NB4 (cell line): ENCODE measurements around the gene SMCO2.
A peak's percentile ranks its signal among the peaks of the same experiment; 100 is the strongest.

Experiments
- DNase-seq: peaks from one replicate; pipeline ENCODE4 v3.0.0; 2010; ENCODE audit warnings: low read depth
- H3K4me3 ChIP-seq: one replicate; pipeline ENCODE4 v1.5.1; 2011; ENCODE audit warnings: mild to moderate bottlenecking, low read depth, low read length, moderate library complexity
- MAX ChIP-seq: IDR thresholded peaks from 2 replicates; pipeline ENCODE4 v1.6.1; 2011; ENCODE audit warnings: low read depth, low read length
- MYC ChIP-seq: IDR thresholded peaks from 2 replicates; pipeline ENCODE4 v1.6.1; 2011; ENCODE audit warnings: low read depth, low read length
- POLR2A ChIP-seq: IDR thresholded peaks from 2 replicates; pipeline ENCODE4 v1.6.1; 2011; ENCODE audit warnings: mild to moderate bottlenecking; ENCODE audit not compliant: insufficient read length; ENCODE audit errors: extremely low read depth
- TF ChIP-seq, protein P1 (sequence below): IDR thresholded peaks from one replicate; pipeline ENCODE4 v1.5.1; 2012; ENCODE audit warnings: low read depth, low read length

SMCO2 gene

DNA sequence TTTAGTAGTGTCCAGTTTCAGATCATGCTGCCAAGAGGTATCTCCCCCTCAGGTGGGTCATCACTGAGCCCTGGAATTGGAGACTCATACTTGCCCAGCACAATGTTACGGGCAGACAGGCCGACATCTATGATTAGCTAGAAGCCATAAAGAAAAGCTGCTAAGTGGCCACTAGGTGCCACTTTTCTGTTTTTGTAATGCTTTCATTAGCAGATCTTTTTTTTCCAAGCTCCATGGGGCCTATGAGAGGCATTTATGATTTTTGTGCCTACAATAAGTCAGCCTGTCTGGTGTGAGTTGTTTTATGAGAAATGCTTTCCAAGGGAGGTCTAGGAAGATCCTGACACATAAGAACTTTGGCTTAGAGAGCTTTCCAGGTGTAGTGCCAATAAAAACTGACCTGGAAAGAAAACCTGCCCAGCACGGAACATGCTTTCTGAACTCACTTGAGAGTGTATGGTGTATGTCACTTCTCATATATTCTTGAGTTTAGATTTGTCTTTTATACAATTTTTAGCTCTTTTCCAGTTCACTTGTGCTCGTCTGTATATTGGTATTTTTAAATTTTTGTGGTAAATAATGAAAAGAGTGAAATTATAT, 21.8 kb upstream of the SMCO2 start:
- H3K4me3 ChIP-seq, result no peak overlapping the region
- no peak for TF ChIP-seq MYC
- TF ChIP-seq, protein P1, sequence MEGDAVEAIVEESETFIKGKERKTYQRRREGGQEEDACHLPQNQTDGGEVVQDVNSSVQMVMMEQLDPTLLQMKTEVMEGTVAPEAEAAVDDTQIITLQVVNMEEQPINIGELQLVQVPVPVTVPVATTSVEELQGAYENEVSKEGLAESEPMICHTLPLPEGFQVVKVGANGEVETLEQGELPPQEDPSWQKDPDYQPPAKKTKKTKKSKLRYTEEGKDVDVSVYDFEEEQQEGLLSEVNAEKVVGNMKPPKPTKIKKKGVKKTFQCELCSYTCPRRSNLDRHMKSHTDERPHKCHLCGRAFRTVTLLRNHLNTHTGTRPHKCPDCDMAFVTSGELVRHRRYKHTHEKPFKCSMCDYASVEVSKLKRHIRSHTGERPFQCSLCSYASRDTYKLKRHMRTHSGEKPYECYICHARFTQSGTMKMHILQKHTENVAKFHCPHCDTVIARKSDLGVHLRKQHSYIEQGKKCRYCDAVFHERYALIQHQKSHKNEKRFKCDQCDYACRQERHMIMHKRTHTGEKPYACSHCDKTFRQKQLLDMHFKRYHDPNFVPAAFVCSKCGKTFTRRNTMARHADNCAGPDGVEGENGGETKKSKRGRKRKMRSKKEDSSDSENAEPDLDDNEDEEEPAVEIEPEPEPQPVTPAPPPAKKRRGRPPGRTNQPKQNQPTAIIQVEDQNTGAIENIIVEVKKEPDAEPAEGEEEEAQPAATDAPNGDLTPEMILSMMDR, result peak; percentile 84
- no peak for TF ChIP-seq POLR2A
- TF ChIP-seq MAX, result no peak
- DNase-seq, result peak; percentile 75

- DNase-seq, result no peak
- no peak overlapping the region for H3K4me3 ChIP-seq
- no peak for TF ChIP-seq MAX
- TF ChIP-seq POLR2A, result no peak
- TF ChIP-seq, protein P1, result no peak
- TF ChIP-seq MYC, result no peak
Observed at GRCh38 chr12:27425306-27425705, 21.2 kb upstream of the SMCO2 start.

DNA sequence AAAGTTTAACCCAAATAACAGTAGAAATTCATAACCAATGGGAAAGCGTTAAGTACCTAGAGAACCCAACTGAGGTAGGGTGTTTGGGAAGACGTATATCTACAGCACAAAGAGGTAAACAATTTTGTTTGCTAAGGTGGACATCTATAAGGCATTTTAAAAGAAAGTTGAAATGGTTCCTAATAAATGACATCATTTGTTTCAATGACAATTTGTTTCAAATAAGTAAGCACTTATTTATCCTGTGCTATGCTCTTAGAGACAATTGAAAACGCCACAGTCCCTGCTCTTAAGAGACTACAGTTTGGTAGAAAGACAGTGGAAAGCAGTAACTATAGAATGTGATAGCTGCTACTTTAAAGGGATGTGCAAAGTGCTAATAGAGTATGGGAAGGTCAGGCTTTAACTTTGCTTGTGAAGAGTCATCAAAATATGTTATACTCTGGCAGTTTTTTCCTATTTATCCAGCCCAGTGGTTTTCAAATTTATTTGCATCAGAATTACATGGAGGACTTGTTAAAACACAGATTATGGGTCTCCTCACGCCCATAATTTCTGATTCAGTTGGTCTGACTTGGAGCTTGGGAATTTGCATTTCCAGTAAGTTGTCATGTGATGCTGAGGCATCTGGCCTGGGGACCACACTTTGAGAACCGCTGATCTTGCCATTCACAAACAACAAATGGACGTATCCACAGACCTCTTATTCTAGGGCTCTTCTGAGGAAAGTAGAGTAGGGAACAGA, 19.6 kb upstream of the SMCO2 start:
- no peak for DNase-seq
- TF ChIP-seq MYC, result no peak
- no peak for TF ChIP-seq MAX
- TF ChIP-seq, protein P1, result no peak
- TF ChIP-seq POLR2A, result no peak
- no peak overlapping the region for H3K4me3 ChIP-seq

- H3K4me3 ChIP-seq, result no peak overlapping the region
Observed at GRCh38 chr12:27427824-27428223, 18.7 kb upstream of the SMCO2 start.

DNA sequence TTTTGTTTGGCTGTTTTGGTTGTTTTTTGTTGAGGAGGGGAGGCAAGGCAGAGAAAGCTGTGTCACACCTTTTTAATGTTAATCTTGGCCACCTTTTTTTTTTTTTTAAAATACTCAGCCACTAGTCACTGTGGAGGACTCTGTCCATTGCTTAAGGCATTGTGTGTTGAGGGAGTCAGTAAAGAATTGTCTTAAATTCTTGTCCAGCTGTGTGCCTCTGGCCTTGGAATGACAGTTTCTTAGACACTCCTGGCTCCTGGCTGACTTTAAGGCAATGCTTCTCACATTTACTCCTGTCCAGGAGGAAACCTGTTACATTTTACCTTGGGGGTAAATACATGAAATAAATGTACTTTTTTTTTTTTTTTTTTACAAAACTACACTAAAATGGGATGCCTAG, 18.1 kb upstream of the SMCO2 start:
- no peak overlapping the region for H3K4me3 ChIP-seq
- DNase-seq, result no peak
- TF ChIP-seq MAX, result no peak
- TF ChIP-seq POLR2A, result no peak
- no peak for TF ChIP-seq MYC
- TF ChIP-seq, protein P1, result no peak

More at GRCh38 chr12:27427824-27428223, 18.7 kb upstream of the SMCO2 start:
- DNase-seq, result no peak
- TF ChIP-seq POLR2A (no peak), MYC (no peak), MAX (no peak)
- TF ChIP-seq, protein P1, result no peak
